ENCODE measurements around the gene ARSK. TPM values are rescaled to one million over a fixed set of nuclear protein-coding genes. Genes with fewer than 3 reads are reported as not detected.
A peak's percentile ranks its signal among the peaks of the same experiment; 100 is the strongest.

The ARSK gene
- total RNA-seq (1 to 10 TPM; 4.5 to 8.1 (median 5.6) TPM), polyA plus RNA-seq (1 to 10 TPM; 4.4 to 7.8 TPM)
- long read RNA-seq, donor 1, transcript ARSK-201 (8 exons, 3,354 nt): major isoform, 8 of 12 reads
- long read RNA-seq, donor 1, partial matches to known transcripts: 3 of 12 reads
- long read RNA-seq, donor 1, other reads (novel, unspliced or antisense): 0 of 12 reads
- long read RNA-seq, donor 2, transcript ARSK-201 (8 exons, 3,354 nt): major isoform, 5 of 17 reads
- long read RNA-seq, donor 2, partial matches to known transcripts: 9 of 17 reads
- long read RNA-seq, donor 2, other reads (novel, unspliced or antisense): 0 of 17 reads
- long read RNA-seq, donor 3, transcript ARSK-201 (8 exons, 3,354 nt): major isoform, 16 of 21 reads
- long read RNA-seq, donor 3, partial matches to known transcripts: 0 of 21 reads
- long read RNA-seq, donor 3, other reads (novel, unspliced or antisense): 1 of 21 reads

GRCh38 chr5:95554647-95555548 is at the start of gene ARSK, which contains the start of gene SKIC3:
TSS of gene ARSK (plus strand) at chr5:95555101. CDS start at chr5:95555279, 178 bp downstream.
TSS of gene SKIC3 (minus strand) at chr5:95554977. CDS start at chr5:95547150, 7,827 bp downstream.
- H3K27ac ChIP-seq: peak within 1 kb of the TSS; percentile 57 to 77
- peaks cover 7% of the 10 kb centered on the region for H3K4me1 ChIP-seq (ENCODE audit: insufficient read depth)
- TF ChIP-seq, protein P1, sequence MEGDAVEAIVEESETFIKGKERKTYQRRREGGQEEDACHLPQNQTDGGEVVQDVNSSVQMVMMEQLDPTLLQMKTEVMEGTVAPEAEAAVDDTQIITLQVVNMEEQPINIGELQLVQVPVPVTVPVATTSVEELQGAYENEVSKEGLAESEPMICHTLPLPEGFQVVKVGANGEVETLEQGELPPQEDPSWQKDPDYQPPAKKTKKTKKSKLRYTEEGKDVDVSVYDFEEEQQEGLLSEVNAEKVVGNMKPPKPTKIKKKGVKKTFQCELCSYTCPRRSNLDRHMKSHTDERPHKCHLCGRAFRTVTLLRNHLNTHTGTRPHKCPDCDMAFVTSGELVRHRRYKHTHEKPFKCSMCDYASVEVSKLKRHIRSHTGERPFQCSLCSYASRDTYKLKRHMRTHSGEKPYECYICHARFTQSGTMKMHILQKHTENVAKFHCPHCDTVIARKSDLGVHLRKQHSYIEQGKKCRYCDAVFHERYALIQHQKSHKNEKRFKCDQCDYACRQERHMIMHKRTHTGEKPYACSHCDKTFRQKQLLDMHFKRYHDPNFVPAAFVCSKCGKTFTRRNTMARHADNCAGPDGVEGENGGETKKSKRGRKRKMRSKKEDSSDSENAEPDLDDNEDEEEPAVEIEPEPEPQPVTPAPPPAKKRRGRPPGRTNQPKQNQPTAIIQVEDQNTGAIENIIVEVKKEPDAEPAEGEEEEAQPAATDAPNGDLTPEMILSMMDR (IDR thresholded peaks at IDR 0.05): peak in 2 of 3 donors; percentile 46 to 52
- no peak for TF ChIP-seq EP300 (IDR thresholded peaks at IDR 0.05)
- TF ChIP-seq POLR2A (IDR thresholded peaks at IDR 0.05): peak; percentile 58
- peak within 1 kb of the TSS; percentile 87 for H3K4me3 ChIP-seq
- intact Hi-C loops (cut with DNase I): no loop called here
- peak; percentile 92 to 95 (median 93) for DNase-seq
- WGBS, 3 donors: 0% methylated on average over 52 to 63 of the region's 63 CpGs
- no peaks in the 10 kb centered on the region for H3K27me3 ChIP-seq
- H3K9me3 ChIP-seq: no peaks in the 10 kb centered on the region
- H3K36me3 ChIP-seq: no peaks in the 10 kb centered on the region

DNA sequence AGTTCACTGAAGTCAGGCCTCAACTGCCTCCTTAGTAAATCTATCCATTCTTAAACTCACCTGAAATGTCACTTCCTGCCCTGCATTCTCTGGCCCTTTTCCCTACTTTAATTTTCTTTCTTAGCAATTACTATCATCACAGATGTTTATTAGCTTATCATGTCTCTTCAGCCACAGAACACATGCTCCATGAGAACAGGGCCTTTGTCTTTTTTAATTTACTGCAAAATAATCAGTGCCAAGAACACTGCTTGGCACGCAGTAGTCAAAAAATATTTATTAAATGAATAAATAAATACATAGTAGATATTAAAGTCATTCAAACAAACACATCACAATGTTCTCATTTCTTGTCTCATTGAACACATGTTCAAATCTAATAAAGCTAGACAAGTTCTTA is 46.4 kb upstream of the ARSK start:
- TF ChIP-seq EP300 (IDR thresholded peaks at IDR 0.05) (no peak), POLR2A (IDR thresholded peaks at IDR 0.05) (no peak)
- TF ChIP-seq, protein P1 (IDR thresholded peaks at IDR 0.05): no peak
- intact Hi-C loops (cut with DNase I): no loop called here
- Histone ChIP-seq H3K27me3 (no peaks in the 10 kb centered on the region), H3K4me1 (ENCODE audit: insufficient read depth) (no peaks in the 10 kb centered on the region), H3K27ac (no peak overlapping the region), H3K9me3 (no peaks in the 10 kb centered on the region), H3K4me3 (no peak overlapping the region), H3K36me3 (no peaks in the 10 kb centered on the region)
- no peak for DNase-seq
- WGBS, 3 donors: 9 to 16% (median 11%) methylated on average over 1 of the region's 1 CpG

DNA sequence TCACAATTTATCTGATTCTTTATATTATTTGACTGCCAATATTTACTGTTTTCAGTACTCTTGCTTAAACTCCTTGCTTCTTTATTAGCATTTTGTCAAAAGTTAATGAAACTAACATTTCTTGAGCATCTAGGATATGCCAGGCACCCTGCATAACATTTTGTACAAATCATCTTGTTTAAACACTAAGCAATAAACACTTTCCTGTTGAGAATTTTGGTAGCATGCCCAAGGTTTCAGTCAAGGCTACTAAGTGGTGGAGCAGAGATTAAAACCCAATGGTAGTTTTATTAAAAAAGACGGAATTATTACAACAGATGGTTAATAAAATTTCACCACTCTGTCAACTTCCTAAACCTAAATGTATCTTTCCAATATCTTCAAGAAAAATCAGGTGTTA is 43.3 kb upstream of the ARSK start:
- no peaks in the 10 kb centered on the region for H3K36me3 ChIP-seq
- WGBS, 3 donors: 12 to 41% (median 27%) methylated on average over 1 of the region's 1 CpG
- no peak overlapping the region for H3K4me3 ChIP-seq
- H3K9me3 ChIP-seq: no peaks in the 10 kb centered on the region
- no peak overlapping the region for H3K27ac ChIP-seq
- no peaks in the 10 kb centered on the region for H3K27me3 ChIP-seq
- TF ChIP-seq, protein P1 (IDR thresholded peaks at IDR 0.05): no peak
- TF ChIP-seq EP300 (IDR thresholded peaks at IDR 0.05) (no peak), POLR2A (IDR thresholded peaks at IDR 0.05) (no peak)
- H3K4me1 ChIP-seq (ENCODE audit: insufficient read depth): no peaks in the 10 kb centered on the region
- intact Hi-C loops (cut with DNase I): no loop called here
- DNase-seq: no peak

DNA sequence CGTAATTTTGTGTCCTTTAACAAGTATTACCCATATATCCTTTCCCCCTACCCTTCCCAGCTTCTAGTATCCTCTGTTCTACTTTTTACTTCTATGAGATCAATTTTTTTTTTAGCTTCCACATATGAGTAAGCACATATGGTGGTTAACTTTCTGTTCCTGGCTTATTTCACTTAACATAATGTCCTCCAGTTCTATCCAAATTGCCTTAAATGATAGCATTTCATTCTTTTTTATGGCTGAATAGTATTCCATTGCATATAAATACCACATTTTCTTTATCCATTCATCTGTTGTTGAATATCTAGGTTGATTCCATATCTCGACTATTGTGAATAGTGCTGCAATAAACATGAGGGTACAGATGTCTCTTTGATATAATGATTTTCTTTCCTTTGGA is 36.5 kb upstream of the ARSK start:
- H3K9me3 ChIP-seq: no peaks in the 10 kb centered on the region
- H3K4me3 ChIP-seq: no peak overlapping the region
- no peaks in the 10 kb centered on the region for H3K36me3 ChIP-seq
- 96 to 99% (median 98%) methylated on average over 2 of the region's 2 CpGs for WGBS, 3 donors
- no peaks in the 10 kb centered on the region for H3K27me3 ChIP-seq
- no peak overlapping the region for H3K27ac ChIP-seq
- no peaks in the 10 kb centered on the region for H3K4me1 ChIP-seq (ENCODE audit: insufficient read depth)
- DNase-seq: no peak
- intact Hi-C loops (cut with DNase I): no loop called here
- TF ChIP-seq EP300 (IDR thresholded peaks at IDR 0.05): no peak
- TF ChIP-seq, protein P1 (IDR thresholded peaks at IDR 0.05): no peak
- TF ChIP-seq POLR2A (IDR thresholded peaks at IDR 0.05): no peak
